ENCODE results near the gene TRAPPC2.

GRCh38 chrX:13670197-13670596 is 64.2 kb downstream of the TRAPPC2 start:
- no peak for TF ChIP-seq CTCF (IDR thresholded peaks at IDR 0.05)
- no peak for TF ChIP-seq POLR2A (IDR thresholded peaks at IDR 0.05)
